ENCODE data around the gene CFHR3.

- TF ChIP-seq CTCF (IDR thresholded peaks at IDR 0.05) (no peak), POLR2A (IDR thresholded peaks at IDR 0.05) (no peak), EP300 (IDR thresholded peaks at IDR 0.05) (no peak)
Observed at GRCh38 chr1:196808529-196809235, 34.0 kb downstream of the CFHR3 start.
